Common myeloid progenitor, CD34-positive (primary cell): Measurements from ENCODE around the gene EIF4EBP3.
A peak's percentile ranks its signal among the peaks of the same experiment; 100 is the strongest.
"Not testable (repeated sequence)": the region's sequence is repeated elsewhere in the genome, so short reads cannot be mapped to it uniquely, and the experiment has no call there.

ENCODE experiments used
- CTCF ChIA-PET: fragments of 350-600 bp; sonication (Branson Sonifier 250); formaldehyde crosslinking; loops from one replicate; lab custom pipeline; 2021; ENCODE audit warnings: antibody characterized with exemption; lab: Charles Lee
- POLR2A ChIA-PET: fragments of 350-600 bp; sonication (Branson Sonifier 250); formaldehyde crosslinking; loops from one replicate; lab custom pipeline; 2021; ENCODE audit warnings: antibody characterized with exemption; lab: Charles Lee
- DNase-seq, 3 donors: peaks; one replicate each; pipeline versions ENCODE4 v3.0.0 to v3.0.0-alpha.2; 2013
- H3K27ac ChIP-seq, 2 experiments: 1 replicate in 1 of 2; 2 replicates in 1 of 2; pipeline ENCODE4 v1.7.0; 2013; ENCODE audit warnings: inconsistent platforms in 2 of 2, low read length in 2 of 2, mild to moderate bottlenecking in 2 of 2, low read depth in 1 of 2, moderate library complexity in 1 of 2; ENCODE audit not compliant: severe bottlenecking in 2 of 2, insufficient read depth in 1 of 2, poor library complexity in 1 of 2
- H3K27me3 ChIP-seq, 5 experiments: replicated peaks in 2 of 5; 1 replicate in 3 of 5; 2 replicates in 2 of 5; pipeline versions ENCODE4 v1.6.1 to v1.7.0; 2013; ENCODE audit warnings: low read length in 4 of 5, mild to moderate bottlenecking in 2 of 5, moderate library complexity in 2 of 5, inconsistent platforms in 1 of 5; ENCODE audit not compliant: insufficient read depth in 5 of 5, control insufficient read depth in 4 of 5
- H3K36me3 ChIP-seq, 4 experiments: 1 replicate in 2 of 4; 2 replicates in 2 of 4; pipeline versions ENCODE4 v1.6.1 to v1.7.0; 2013; ENCODE audit warnings: low read length in 3 of 4, control low read depth in 1 of 4, mild to moderate bottlenecking in 1 of 4; ENCODE audit not compliant: control insufficient read depth in 4 of 4, insufficient read depth in 4 of 4
- H3K4me1 ChIP-seq, 4 experiments: 1 replicate in 3 of 4; 2 replicates in 1 of 4; pipeline versions ENCODE4 v1.6.1 to v1.7.1; 2013; ENCODE audit warnings: low read length in 3 of 4, mild to moderate bottlenecking in 3 of 4, control low read depth in 1 of 4, inconsistent platforms in 1 of 4, moderate library complexity in 1 of 4; ENCODE audit not compliant: control insufficient read depth in 4 of 4, insufficient read depth in 4 of 4; ENCODE audit errors: control extremely low read depth in 1 of 4
- H3K4me3 ChIP-seq, 7 experiments: 1 replicate in 4 of 7; 2 replicates in 3 of 7; pipeline versions ENCODE4 v1.5.1 to v1.7.0; 2013; ENCODE audit warnings: mild to moderate bottlenecking in 7 of 7, low read length in 6 of 7, moderate library complexity in 6 of 7, inconsistent platforms in 2 of 7, low read depth in 2 of 7, control low read depth in 1 of 7; ENCODE audit not compliant: insufficient read depth in 4 of 7, control insufficient read depth in 1 of 7; ENCODE audit errors: extremely low read depth in 1 of 7
- H3K9me3 ChIP-seq, 5 experiments: 1 replicate in 4 of 5; 2 replicates in 1 of 5; pipeline versions ENCODE4 v1.6.1 to v1.7.1; 2013; ENCODE audit warnings: low read length in 4 of 5, mild to moderate bottlenecking in 2 of 5, inconsistent platforms in 1 of 5, low read depth in 1 of 5, moderate library complexity in 1 of 5; ENCODE audit not compliant: control insufficient read depth in 4 of 5, insufficient read depth in 2 of 5; ENCODE audit errors: control extremely low read depth in 1 of 5
- WGBS: methylation state at CpG from one replicate; pipeline ENCODE4 v1.1.5; 2013; ENCODE audit not compliant: insufficient coverage; 5-methylcytosine and 5-hydroxymethylcytosine counted together

The EIF4EBP3 gene

DNA sequence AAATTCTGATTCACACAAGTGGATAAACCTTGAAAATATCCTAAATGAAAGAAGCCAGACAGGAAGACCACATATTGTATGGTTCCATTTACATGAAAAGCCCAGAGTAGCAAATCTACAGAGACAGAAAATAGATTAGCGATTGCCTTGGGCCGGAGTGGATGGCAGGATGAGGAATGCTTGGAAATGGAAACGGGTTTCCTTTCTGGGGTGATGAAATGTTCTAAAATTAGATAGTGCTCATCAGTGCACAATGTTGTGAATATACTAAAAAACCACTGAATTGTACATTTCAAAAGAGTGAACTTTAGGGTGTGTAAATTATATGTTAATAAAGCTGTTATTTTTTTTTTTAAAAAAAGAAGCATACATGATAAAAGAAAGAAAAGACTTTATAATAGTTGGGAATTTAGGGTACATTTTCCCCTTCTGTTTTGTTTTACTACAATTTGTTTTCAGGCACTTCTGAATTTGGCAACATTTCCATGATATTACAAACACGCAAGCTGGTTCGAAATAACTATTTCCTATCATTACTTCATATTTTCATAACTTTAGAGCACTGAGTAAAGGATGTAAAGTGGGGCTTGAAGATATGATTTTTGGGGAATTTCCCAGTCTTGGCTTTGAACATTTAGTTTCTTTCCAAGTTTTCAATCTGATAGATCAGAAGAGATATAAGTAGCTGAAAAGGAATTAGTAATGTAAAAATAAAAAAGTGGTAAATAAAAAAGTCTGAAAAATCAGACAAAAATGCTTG is 41.0 kb downstream of the EIF4EBP3 start:
- Histone ChIP-seq H3K27me3 (peaks cover 0 to 4% (median 0%) of the 10 kb centered on the region in 5 experiments), H3K4me1 (peaks cover 0 to 10% (median under 1%) of the 10 kb centered on the region in 4 experiments), H3K9me3 (peaks cover 0 to under 1% (median 0%) of the 10 kb centered on the region in 5 experiments), H3K27ac (no peak overlapping the region), H3K4me3 (no peak overlapping the region), H3K36me3 (no peaks in the 10 kb centered on the region)
- CTCF ChIA-PET: interaction anchor here (1.1 to 1.8 kb wide), 3 partner anchors 12 to 46 kb away, joined by 3 to 5 read pairs (median 4); no protein-coding TSS in a partner anchor
- WGBS: no CpG with 5 or more reads among the region's 5 CpGs
- no peak for DNase-seq
- POLR2A ChIA-PET: no interaction called here

DNA sequence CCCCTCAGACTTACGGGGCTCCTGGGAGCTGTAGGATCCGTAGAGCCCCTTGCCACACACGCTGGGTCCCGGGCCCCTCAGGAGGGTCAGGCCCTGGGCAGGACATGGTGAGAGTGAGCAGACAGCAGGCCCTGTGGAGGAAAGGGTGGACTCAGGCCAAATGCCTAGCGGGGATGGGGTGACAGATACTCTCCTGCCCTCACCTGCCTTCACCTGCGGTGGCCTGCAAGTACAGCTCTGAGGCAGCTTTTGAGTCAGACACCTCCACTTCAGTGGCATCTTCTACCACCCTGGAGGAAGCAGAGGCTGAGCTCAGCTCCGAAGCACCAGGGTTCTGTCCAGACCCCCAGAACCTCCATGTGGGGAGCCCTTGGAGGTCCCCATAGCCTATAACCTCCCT is 43.4 kb downstream of the EIF4EBP3 start:
- 97% methylated on average over 4 of the region's 7 CpGs for WGBS
- CTCF ChIA-PET: interaction anchor here (2.7 kb wide), 1 partner anchor 9 kb away, joined by 7 read pairs; no protein-coding TSS in a partner anchor

DNA sequence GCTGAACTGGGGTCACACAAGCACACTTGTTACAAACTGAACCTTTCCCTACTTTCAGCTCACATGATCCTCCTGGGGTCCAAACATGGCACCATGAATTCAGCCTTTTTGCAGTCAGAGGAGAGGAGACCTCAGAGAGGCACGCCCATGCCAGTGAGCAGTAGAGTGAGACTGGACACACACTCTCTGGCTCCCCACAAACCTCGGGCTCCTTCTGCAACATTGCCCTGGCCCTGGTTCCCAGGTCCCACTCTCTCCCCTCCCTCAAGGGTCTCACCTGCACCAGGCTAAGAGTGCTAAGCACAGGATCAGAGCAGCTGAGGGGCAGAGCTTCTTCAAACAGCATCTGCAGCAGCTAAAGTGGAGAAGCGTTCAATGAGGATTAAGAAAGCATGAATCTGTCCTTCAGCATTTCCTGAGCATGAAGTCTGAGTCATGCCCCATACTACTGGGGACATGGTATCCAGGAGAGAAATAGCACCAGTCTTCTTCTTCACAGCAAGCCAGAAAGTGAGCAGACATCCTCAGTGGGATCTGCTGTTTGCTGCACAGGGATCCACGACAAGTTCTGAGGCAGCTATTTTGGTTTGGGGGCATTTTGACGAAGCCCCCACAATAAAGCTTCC is 44.4 kb downstream of the EIF4EBP3 start:
- DNase-seq: peak in 2 of 3 donors; percentile 45 to 47
- Histone ChIP-seq H3K36me3 (no peaks in the 10 kb centered on the region), H3K4me1 (peaks cover 4 to 25% (median 9%) of the 10 kb centered on the region in 4 experiments), H3K27me3 (peaks cover 0 to 4% (median 0%) of the 10 kb centered on the region in 5 experiments), H3K27ac (no peak overlapping the region), H3K9me3 (no peaks in the 10 kb centered on the region), H3K4me3 (no peak overlapping the region)
- POLR2A ChIA-PET: no interaction called here
- 83% methylated on average over 3 of the region's 5 CpGs for WGBS
- CTCF ChIA-PET: interaction anchor here (0.9 to 2.7 kb wide), 3 partner anchors 10 to 43 kb away, joined by 3 to 7 read pairs (median 3); no protein-coding TSS in a partner anchor

More for the DNA sequence above, 43.4 kb downstream of the EIF4EBP3 start:
- Histone ChIP-seq H3K36me3 (no peaks in the 10 kb centered on the region), H3K4me3 (no peak overlapping the region), H3K4me1 (peaks cover 0 to 22% (median 8%) of the 10 kb centered on the region in 4 experiments), H3K27ac (no peak overlapping the region), H3K27me3 (peaks cover 0 to 4% (median 0%) of the 10 kb centered on the region in 5 experiments), H3K9me3 (no peaks in the 10 kb centered on the region)
- POLR2A ChIA-PET: no interaction called here
- DNase-seq: no peak

DNA sequence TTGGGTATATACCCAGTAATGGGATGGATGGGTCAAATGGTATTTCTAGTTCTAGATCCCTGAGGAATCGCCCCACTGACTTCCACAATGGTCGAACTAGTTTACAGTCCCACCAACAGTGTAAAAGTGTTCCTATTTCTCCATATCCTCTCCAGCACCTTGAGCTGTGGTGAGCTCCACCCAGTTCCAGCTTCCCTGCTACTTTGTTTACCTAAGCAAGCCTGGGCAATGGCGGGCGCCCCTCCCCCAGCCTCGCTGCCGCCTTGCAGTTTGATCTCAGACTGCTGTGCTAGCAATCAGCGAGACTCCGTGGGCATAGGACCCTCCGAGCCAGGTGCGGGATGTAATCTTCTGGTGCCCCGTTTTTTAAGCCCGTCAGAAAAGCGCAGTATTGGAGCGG is 45.6 kb downstream of the EIF4EBP3 start:
- H3K9me3 ChIP-seq, H3K27me3 ChIP-seq, H3K36me3 ChIP-seq, H3K27ac ChIP-seq, DNase-seq, POLR2A ChIA-PET, H3K4me3 ChIP-seq: not testable (repeated sequence)
- CTCF ChIA-PET: interaction anchor here (0.9 kb wide), 1 partner anchor 19 kb away, joined by 3 read pairs; no protein-coding TSS in a partner anchor
- 87% methylated on average over 4 of the region's 14 CpGs for WGBS
- H3K4me1 ChIP-seq: peaks cover 4 to 25% (median 9%) of the 10 kb centered on the region in 4 experiments

DNA sequence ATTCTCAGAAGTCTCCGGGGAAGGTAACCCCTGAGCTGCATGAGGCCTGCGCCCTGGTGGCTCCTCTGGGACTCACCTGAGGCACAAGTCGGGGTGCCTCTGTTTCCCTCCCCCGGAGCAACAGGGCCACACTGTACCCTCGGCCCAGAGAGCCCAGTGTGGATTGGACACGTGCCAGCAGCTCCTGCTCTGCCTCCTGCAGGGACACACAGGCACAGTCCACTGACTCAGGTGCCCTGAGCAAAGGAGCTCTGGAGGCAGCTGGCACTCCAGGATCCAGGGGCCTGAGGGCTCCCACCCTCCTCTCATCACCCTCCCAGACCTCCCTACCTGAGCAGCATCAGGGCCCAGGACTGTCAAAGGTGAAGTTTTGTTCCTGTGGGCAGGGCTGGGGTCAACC is 46.7 kb downstream of the EIF4EBP3 start:
- Histone ChIP-seq H3K27me3 (peaks cover 0 to 4% (median 0%) of the 10 kb centered on the region in 5 experiments), H3K4me3 (no peak overlapping the region), H3K4me1 (peaks cover 4 to 23% (median 8%) of the 10 kb centered on the region in 4 experiments), H3K9me3 (no peaks in the 10 kb centered on the region), H3K27ac (no peak overlapping the region), H3K36me3 (no peaks in the 10 kb centered on the region)
- WGBS: 85% methylated on average over 5 of the region's 6 CpGs
- CTCF ChIA-PET: no interaction called here
- no peak for DNase-seq
- POLR2A ChIA-PET: no interaction called here

DNA sequence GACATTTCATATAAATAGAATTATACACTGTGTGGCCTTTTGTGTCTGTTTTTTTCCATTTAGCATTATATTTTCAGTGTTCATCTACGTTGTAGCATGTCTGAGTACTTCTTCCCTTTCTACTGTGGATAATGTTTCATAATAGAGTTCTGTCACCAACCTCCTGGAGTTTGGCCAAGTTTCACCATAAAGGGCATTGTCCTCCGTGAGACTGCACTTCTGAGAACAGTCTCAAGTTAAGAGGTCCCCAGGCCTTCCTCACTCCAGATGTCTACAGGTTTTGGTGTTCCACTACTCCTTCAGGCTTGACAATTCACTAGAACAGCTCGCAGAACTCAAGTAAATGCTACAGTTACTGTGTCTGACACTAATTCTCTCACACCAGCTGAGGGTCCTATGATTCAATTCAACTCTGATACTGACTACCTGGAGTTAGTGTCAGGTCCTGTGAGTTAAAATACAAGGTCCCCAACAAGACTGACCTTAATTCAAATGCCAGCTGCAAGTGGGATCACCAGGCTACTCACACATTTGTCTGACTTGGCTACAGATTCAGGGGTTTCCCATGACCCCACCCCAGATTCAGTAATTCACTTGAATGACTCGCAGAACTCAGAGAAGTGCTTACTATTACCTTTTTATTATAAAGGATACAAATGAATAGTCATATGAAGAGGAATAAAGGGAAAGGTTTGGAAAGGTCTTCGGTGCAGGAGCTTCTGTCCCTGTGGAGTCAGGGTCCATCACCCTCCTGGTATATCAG is 48.3 kb downstream of the EIF4EBP3 start:
- no peaks in the 10 kb centered on the region for H3K36me3 ChIP-seq
- POLR2A ChIA-PET: interaction anchor here (0.7 to 1.2 kb wide), 2 partner anchors 16 to 48 kb away, joined by 3 to 4 read pairs; partner anchors contain the start of gene EIF4EBP3
- no peak overlapping the region for H3K27ac ChIP-seq
- DNase-seq: peak; percentile 60 to 91 (median 87)
- peaks cover 4 to 15% (median 8%) of the 10 kb centered on the region in 4 experiments for H3K4me1 ChIP-seq
- peaks cover 0 to 4% (median 0%) of the 10 kb centered on the region in 5 experiments for H3K27me3 ChIP-seq
- H3K4me3 ChIP-seq: no peak overlapping the region
- CTCF ChIA-PET: interaction anchor here (1.1 to 2.0 kb wide), 4 partner anchors 13 to 49 kb away, joined by 3 to 6 read pairs (median 4); partner anchors contain the start of gene EIF4EBP3
- WGBS: 56% methylated on average over 3 of the region's 5 CpGs
- no peaks in the 10 kb centered on the region for H3K9me3 ChIP-seq
